ENCODE data around the gene DHRS9. TPM values are rescaled to one million over a fixed set of nuclear protein-coding genes. Genes with fewer than 3 reads are reported as not detected.

The DHRS9 gene
- total and polyA plus RNA-seq, 2 experiments from 2014 or later = not detected

- H3K9me3 Mint-ChIP-seq = no peaks in the 10 kb centered on the region
- DNase-seq (ENCODE audit: low spot score) = no peak
- no peak for TF ChIP-seq ETS1 (IDR thresholded peaks at IDR 0.05)
- TF ChIP-seq, protein P1, sequence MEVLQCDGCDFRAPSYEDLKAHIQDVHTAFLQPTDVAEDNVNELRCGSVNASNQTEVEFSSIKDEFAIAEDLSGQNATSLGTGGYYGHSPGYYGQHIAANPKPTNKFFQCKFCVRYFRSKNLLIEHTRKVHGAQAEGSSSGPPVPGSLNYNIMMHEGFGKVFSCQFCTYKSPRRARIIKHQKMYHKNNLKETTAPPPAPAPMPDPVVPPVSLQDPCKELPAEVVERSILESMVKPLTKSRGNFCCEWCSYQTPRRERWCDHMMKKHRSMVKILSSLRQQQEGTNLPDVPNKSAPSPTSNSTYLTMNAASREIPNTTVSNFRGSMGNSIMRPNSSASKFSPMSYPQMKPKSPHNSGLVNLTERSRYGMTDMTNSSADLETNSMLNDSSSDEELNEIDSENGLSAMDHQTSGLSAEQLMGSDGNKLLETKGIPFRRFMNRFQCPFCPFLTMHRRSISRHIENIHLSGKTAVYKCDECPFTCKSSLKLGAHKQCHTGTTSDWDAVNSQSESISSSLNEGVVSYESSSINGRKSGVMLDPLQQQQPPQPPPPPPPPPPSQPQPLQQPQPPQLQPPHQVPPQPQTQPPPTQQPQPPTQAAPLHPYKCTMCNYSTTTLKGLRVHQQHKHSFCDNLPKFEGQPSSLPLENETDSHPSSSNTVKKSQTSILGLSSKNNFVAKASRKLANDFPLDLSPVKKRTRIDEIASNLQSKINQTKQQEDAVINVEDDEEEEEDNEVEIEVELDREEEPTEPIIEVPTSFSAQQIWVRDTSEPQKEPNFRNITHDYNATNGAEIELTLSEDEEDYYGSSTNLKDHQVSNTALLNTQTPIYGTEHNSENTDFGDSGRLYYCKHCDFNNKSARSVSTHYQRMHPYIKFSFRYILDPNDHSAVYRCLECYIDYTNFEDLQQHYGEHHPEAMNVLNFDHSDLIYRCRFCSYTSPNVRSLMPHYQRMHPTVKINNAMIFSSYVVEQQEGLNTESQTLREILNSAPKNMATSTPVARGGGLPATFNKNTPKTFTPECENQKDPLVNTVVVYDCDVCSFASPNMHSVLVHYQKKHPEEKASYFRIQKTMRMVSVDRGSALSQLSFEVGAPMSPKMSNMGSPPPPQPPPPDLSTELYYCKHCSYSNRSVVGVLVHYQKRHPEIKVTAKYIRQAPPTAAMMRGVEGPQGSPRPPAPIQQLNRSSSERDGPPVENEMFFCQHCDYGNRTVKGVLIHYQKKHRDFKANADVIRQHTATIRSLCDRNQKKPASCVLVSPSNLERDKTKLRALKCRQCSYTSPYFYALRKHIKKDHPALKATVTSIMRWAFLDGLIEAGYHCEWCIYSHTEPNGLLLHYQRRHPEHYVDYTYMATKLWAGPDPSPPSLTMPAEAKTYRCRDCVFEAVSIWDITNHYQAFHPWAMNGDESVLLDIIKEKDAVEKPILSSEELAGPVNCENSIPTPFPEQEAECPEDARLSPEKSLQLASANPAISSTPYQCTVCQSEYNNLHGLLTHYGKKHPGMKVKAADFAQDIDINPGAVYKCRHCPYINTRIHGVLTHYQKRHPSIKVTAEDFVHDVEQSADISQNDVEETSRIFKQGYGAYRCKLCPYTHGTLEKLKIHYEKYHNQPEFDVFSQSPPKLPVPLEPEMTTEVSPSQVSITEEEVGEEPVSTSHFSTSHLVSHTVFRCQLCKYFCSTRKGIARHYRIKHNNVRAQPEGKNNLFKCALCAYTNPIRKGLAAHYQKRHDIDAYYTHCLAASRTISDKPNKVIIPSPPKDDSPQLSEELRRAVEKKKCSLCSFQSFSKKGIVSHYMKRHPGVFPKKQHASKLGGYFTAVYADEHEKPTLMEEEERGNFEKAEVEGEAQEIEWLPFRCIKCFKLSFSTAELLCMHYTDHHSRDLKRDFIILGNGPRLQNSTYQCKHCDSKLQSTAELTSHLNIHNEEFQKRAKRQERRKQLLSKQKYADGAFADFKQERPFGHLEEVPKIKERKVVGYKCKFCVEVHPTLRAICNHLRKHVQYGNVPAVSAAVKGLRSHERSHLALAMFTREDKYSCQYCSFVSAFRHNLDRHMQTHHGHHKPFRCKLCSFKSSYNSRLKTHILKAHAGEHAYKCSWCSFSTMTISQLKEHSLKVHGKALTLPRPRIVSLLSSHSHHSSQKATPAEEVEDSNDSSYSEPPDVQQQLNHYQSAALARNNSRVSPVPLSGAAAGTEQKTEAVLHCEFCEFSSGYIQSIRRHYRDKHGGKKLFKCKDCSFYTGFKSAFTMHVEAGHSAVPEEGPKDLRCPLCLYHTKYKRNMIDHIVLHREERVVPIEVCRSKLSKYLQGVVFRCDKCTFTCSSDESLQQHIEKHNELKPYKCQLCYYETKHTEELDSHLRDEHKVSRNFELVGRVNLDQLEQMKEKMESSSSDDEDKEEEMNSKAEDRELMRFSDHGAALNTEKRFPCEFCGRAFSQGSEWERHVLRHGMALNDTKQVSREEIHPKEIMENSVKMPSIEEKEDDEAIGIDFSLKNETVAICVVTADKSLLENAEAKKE (CRISPR knock-in tag; IDR thresholded peaks at IDR 0.05) = no peak
- TF ChIP-seq, protein P2, sequence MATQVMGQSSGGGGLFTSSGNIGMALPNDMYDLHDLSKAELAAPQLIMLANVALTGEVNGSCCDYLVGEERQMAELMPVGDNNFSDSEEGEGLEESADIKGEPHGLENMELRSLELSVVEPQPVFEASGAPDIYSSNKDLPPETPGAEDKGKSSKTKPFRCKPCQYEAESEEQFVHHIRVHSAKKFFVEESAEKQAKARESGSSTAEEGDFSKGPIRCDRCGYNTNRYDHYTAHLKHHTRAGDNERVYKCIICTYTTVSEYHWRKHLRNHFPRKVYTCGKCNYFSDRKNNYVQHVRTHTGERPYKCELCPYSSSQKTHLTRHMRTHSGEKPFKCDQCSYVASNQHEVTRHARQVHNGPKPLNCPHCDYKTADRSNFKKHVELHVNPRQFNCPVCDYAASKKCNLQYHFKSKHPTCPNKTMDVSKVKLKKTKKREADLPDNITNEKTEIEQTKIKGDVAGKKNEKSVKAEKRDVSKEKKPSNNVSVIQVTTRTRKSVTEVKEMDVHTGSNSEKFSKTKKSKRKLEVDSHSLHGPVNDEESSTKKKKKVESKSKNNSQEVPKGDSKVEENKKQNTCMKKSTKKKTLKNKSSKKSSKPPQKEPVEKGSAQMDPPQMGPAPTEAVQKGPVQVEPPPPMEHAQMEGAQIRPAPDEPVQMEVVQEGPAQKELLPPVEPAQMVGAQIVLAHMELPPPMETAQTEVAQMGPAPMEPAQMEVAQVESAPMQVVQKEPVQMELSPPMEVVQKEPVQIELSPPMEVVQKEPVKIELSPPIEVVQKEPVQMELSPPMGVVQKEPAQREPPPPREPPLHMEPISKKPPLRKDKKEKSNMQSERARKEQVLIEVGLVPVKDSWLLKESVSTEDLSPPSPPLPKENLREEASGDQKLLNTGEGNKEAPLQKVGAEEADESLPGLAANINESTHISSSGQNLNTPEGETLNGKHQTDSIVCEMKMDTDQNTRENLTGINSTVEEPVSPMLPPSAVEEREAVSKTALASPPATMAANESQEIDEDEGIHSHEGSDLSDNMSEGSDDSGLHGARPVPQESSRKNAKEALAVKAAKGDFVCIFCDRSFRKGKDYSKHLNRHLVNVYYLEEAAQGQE (IDR thresholded peaks at IDR 0.05; ENCODE audit: unreplicated experiment) = no peak
- TF ChIP-seq JUNB (IDR thresholded peaks at IDR 0.05; ENCODE audit: unreplicated experiment) = no peak
- no peak for TF ChIP-seq ZNF331 (CRISPR knock-in tag; IDR thresholded peaks at IDR 0.05; ENCODE audit: low read depth)
- no peak for TF ChIP-seq EZH2 (IDR thresholded peaks at IDR 0.05; ENCODE audit: low read depth, unreplicated experiment)
- TF ChIP-seq EZH2phosphoT487 (IDR thresholded peaks at IDR 0.05; ENCODE audit: unreplicated experiment) = no peak
- no peak for TF ChIP-seq CTCF (conservative IDR thresholded peaks at IDR 0.05; ENCODE audit: low read depth in 2 of 2)
- TF ChIP-seq ZNF114 (CRISPR knock-in tag; IDR thresholded peaks at IDR 0.05) = no peak
- no peak for TF ChIP-seq STAT1 (IDR thresholded peaks at IDR 0.05; ENCODE audit: unreplicated experiment)
- TF ChIP-seq CREB1 (CRISPR knock-in tag; IDR thresholded peaks at IDR 0.05; ENCODE audit: low read depth) = no peak
- no peak for TF ChIP-seq NANOG (IDR thresholded peaks at IDR 0.05; ENCODE audit: borderline replicate concordance)
- TF ChIP-seq POLR2AphosphoS5 (IDR thresholded peaks at IDR 0.05; ENCODE audit: low read depth) = no peak
- Histone ChIP-seq H3K36me3 (ENCODE audit: insufficient read depth) (no peaks in the 10 kb centered on the region), H3F3A (replicated peaks; ENCODE audit: low read depth) (no peaks in the 10 kb centered on the region), H3K27ac (ENCODE audit: low read depth) (no peak overlapping the region), H3K4me1 (ENCODE audit: insufficient read depth) (no peaks in the 10 kb centered on the region), H3K9me2 (ENCODE audit: insufficient read depth) (0 out of 2 replicates have a peak, but pooled peaks cover 4% of the 10 kb centered on the region), H2AFZ (no peak overlapping the region), H3K27me3 (ENCODE audit: insufficient read depth) (no peaks in the 10 kb centered on the region), H3K4me3 (no peak overlapping the region), H4K20me1 (replicated peaks; ENCODE audit: insufficient read depth) (no peaks in the 10 kb centered on the region), H3K4me2 (no peak overlapping the region), H3K79me2 (replicated peaks; ENCODE audit: insufficient read depth) (no peaks in the 10 kb centered on the region)
- no peaks in the 10 kb centered on the region for H3K4me1 Mint-ChIP-seq
- H3K27me3 Mint-ChIP-seq (ENCODE audit: insufficient read depth, low read depth, poor library complexity) = no peaks in the 10 kb centered on the region
- ATAC-seq = no peak
- no peaks in the 10 kb centered on the region for H3K36me3 Mint-ChIP-seq (ENCODE audit: low read depth)
- H3K4me3 Mint-ChIP-seq = no peak overlapping the region
- no peak overlapping the region for H3K27ac Mint-ChIP-seq
Observed at GRCh38 chr2:169072163-169072925, 3.0 kb downstream of the DHRS9 start.
